ENCODE data around the gene LPAR3.
A peak's percentile ranks its signal among the peaks of the same experiment; 100 is the strongest.

Gene LPAR3

GRCh38 chr1:84939151-84939550, 46.1 kb upstream of the LPAR3 start:
- H2AFZ ChIP-seq (ENCODE audit: low read depth): no peak overlapping the region
- no peak for TF ChIP-seq CTCF (conservative IDR thresholded peaks at IDR 0.05; ENCODE audit: low read depth, low read length)
- no peak overlapping the region for H3K4me2 ChIP-seq
- no peaks in the 10 kb centered on the region for H3K27me3 ChIP-seq (ENCODE audit: insufficient read depth, low read depth)
- no peaks in the 10 kb centered on the region for H3K4me1 ChIP-seq (ENCODE audit: low read depth, poor library complexity, severe bottlenecking)
- no peak overlapping the region for H3K4me3 ChIP-seq (IDR thresholded peaks at IDR 0.05; ENCODE audit: insufficient read depth, low read depth, low read length)
- no peaks in the 10 kb centered on the region for H4K20me1 ChIP-seq (ENCODE audit: insufficient read depth)
- no peak overlapping the region for H3K9ac ChIP-seq
- H3K79me2 ChIP-seq (ENCODE audit: insufficient read depth, low read depth): no peaks in the 10 kb centered on the region
- H3K27ac ChIP-seq: no peak overlapping the region
- H3K36me3 ChIP-seq (ENCODE audit: insufficient read depth): no peaks in the 10 kb centered on the region

DNA sequence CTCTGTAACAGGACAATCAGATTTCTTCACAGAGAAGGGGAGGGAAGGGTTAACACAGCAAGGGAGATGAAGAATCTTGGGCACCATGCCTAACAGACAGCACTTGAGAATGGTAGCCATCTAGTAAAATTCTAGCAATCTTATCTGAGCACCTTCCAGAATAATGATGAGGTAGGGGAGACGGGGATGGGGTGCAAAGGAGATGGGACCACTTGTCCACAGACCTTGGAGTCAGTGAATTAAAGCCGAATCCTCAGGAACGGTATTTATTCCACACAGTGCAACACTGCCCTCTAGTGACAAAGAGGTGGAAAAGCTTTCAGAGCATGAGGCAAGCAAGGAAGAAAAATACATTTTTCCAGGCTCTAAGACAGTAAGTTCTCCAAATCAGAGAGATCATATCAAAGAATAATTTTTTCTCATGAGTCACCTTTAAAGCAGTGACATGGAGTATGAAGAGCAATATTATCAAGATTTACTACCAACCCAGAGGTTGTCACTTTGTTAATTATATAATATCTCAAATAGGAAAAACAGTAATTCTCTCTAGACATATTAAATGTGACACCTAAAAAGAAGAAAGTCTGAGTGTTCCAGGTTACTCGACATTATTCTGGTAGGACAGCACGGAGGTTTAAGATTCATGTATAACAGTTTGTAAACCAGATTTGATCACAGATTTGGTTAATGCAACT, 43.3 kb upstream of the LPAR3 start:
- Histone ChIP-seq H4K20me1 (ENCODE audit: insufficient read depth) (no peaks in the 10 kb centered on the region), H3K4me2 (no peak overlapping the region), H3K9ac (no peak overlapping the region), H3K79me2 (ENCODE audit: insufficient read depth, low read depth) (no peaks in the 10 kb centered on the region), H2AFZ (ENCODE audit: low read depth) (no peak overlapping the region), H3K4me3 (IDR thresholded peaks at IDR 0.05; ENCODE audit: insufficient read depth, low read depth, low read length) (no peak overlapping the region), H3K27me3 (ENCODE audit: insufficient read depth, low read depth) (no peaks in the 10 kb centered on the region), H3K36me3 (ENCODE audit: insufficient read depth) (no peaks in the 10 kb centered on the region), H3K27ac (no peak overlapping the region), H3K4me1 (ENCODE audit: low read depth, poor library complexity, severe bottlenecking) (no peaks in the 10 kb centered on the region)
- TF ChIP-seq CTCF (conservative IDR thresholded peaks at IDR 0.05; ENCODE audit: low read depth, low read length): peak; percentile 88

- Histone ChIP-seq H3K9ac (no peak overlapping the region), H3K4me3 (IDR thresholded peaks at IDR 0.05; ENCODE audit: insufficient read depth, low read depth, low read length) (no peak overlapping the region), H2AFZ (ENCODE audit: low read depth) (no peak overlapping the region), H4K20me1 (ENCODE audit: insufficient read depth) (no peaks in the 10 kb centered on the region), H3K4me2 (no peak overlapping the region), H3K27ac (no peak overlapping the region), H3K4me1 (ENCODE audit: low read depth, poor library complexity, severe bottlenecking) (no peaks in the 10 kb centered on the region), H3K27me3 (ENCODE audit: insufficient read depth, low read depth) (no peaks in the 10 kb centered on the region), H3K36me3 (ENCODE audit: insufficient read depth) (no peaks in the 10 kb centered on the region), H3K79me2 (ENCODE audit: insufficient read depth, low read depth) (no peaks in the 10 kb centered on the region)
- no peak for TF ChIP-seq CTCF (conservative IDR thresholded peaks at IDR 0.05; ENCODE audit: low read depth, low read length)
These were observed 40.1 kb upstream of the LPAR3 start for GRCh38 chr1:84933011-84933611.

GRCh38 chr1:84930831-84931230, 37.8 kb upstream of the LPAR3 start:
- H3K4me1 ChIP-seq (ENCODE audit: low read depth, poor library complexity, severe bottlenecking): no peaks in the 10 kb centered on the region
- no peak overlapping the region for H3K9ac ChIP-seq
- no peak overlapping the region for H3K4me2 ChIP-seq
- H3K4me3 ChIP-seq (IDR thresholded peaks at IDR 0.05; ENCODE audit: insufficient read depth, low read depth, low read length): no peak overlapping the region
- H3K27ac ChIP-seq: no peak overlapping the region
- no peaks in the 10 kb centered on the region for H3K36me3 ChIP-seq (ENCODE audit: insufficient read depth)
- no peaks in the 10 kb centered on the region for H3K79me2 ChIP-seq (ENCODE audit: insufficient read depth, low read depth)
- no peak overlapping the region for H2AFZ ChIP-seq (ENCODE audit: low read depth)
- TF ChIP-seq CTCF (conservative IDR thresholded peaks at IDR 0.05; ENCODE audit: low read depth, low read length): no peak
- H4K20me1 ChIP-seq (ENCODE audit: insufficient read depth): no peaks in the 10 kb centered on the region
- no peaks in the 10 kb centered on the region for H3K27me3 ChIP-seq (ENCODE audit: insufficient read depth, low read depth)

All from KMS-11 (cell line).